Muscle layer of colon (tissue), 2 donors: Measurements from ENCODE around the gene RNF212.

Experiments
- H3K27ac ChIP-seq: one replicate; pipeline ENCODE4 v1.7.0; 2013; ENCODE audit warnings: low read depth, mild to moderate bottlenecking, low read length, moderate library complexity
- H3K27me3 ChIP-seq, 2 donors: one replicate each; pipeline ENCODE4 v1.7.0; 2013; ENCODE audit warnings: low read length in 2 of 2, mild to moderate bottlenecking in 2 of 2; ENCODE audit not compliant: insufficient read depth in 2 of 2, control insufficient read depth in 1 of 2
- H3K36me3 ChIP-seq: one replicate; pipeline ENCODE4 v1.7.0; 2013; ENCODE audit warnings: mild to moderate bottlenecking, low read length; ENCODE audit not compliant: insufficient read depth
- H3K4me1 ChIP-seq: one replicate; pipeline ENCODE4 v1.7.0; 2013; ENCODE audit warnings: mild to moderate bottlenecking, low read length; ENCODE audit not compliant: insufficient read depth
- H3K4me3 ChIP-seq, 2 donors: one replicate each; pipeline ENCODE4 v1.7.0; 2013; ENCODE audit warnings: low read length in 2 of 2, low read depth in 1 of 2, mild to moderate bottlenecking in 1 of 2, moderate library complexity in 1 of 2
- H3K9ac ChIP-seq: one replicate; pipeline ENCODE4 v1.7.0; 2013; ENCODE audit warnings: low read length
- H3K9me3 ChIP-seq: one replicate; pipeline ENCODE4 v1.7.0; 2013; ENCODE audit warnings: mild to moderate bottlenecking, low read length
- donor health status: abdominal sarcoma.
- donor health status: Adenocarcinoma of cecum.

Gene RNF212

GRCh38 chr4:1097553-1097952 is 15.8 kb downstream of the RNF212 start:
- no peak overlapping the region for H3K4me3 ChIP-seq
- H3K36me3 ChIP-seq = no peaks in the 10 kb centered on the region
- H3K4me1 ChIP-seq = no peaks in the 10 kb centered on the region
- H3K9ac ChIP-seq = no peak overlapping the region
- H3K27ac ChIP-seq = no peak overlapping the region
- no peaks in the 10 kb centered on the region for H3K27me3 ChIP-seq
- H3K9me3 ChIP-seq = no peaks in the 10 kb centered on the region

- no peak overlapping the region for H3K4me3 ChIP-seq
- no peak overlapping the region for H3K9ac ChIP-seq
- H3K36me3 ChIP-seq = no peaks in the 10 kb centered on the region
- no peaks in the 10 kb centered on the region for H3K27me3 ChIP-seq
- H3K9me3 ChIP-seq = no peaks in the 10 kb centered on the region
- H3K27ac ChIP-seq = no peak overlapping the region
- H3K4me1 ChIP-seq = no peaks in the 10 kb centered on the region
These were observed 16.5 kb downstream of the RNF212 start for GRCh38 chr4:1096841-1097240.

GRCh38 chr4:1094336-1094690 is 19.1 kb downstream of the RNF212 start:
- no peak overlapping the region for H3K4me3 ChIP-seq
- no peaks in the 10 kb centered on the region for H3K36me3 ChIP-seq
- no peaks in the 10 kb centered on the region for H3K27me3 ChIP-seq
- no peaks in the 10 kb centered on the region for H3K9me3 ChIP-seq
- no peaks in the 10 kb centered on the region for H3K4me1 ChIP-seq
- no peak overlapping the region for H3K9ac ChIP-seq
- no peak overlapping the region for H3K27ac ChIP-seq

- Histone ChIP-seq H3K27me3 (no peaks in the 10 kb centered on the region), H3K9me3 (no peaks in the 10 kb centered on the region), H3K9ac (no peak overlapping the region), H3K36me3 (no peaks in the 10 kb centered on the region), H3K4me3 (no peak overlapping the region), H3K4me1 (no peaks in the 10 kb centered on the region), H3K27ac (no peak overlapping the region)
These were observed 19.7 kb downstream of the RNF212 start for GRCh38 chr4:1093391-1094335.

GRCh38 chr4:1092983-1093361 is 20.4 kb downstream of the RNF212 start:
- H3K36me3 ChIP-seq = no peaks in the 10 kb centered on the region
- no peak overlapping the region for H3K27ac ChIP-seq
- H3K9ac ChIP-seq = no peak overlapping the region
- no peaks in the 10 kb centered on the region for H3K9me3 ChIP-seq
- H3K4me3 ChIP-seq = no peak overlapping the region
- no peaks in the 10 kb centered on the region for H3K27me3 ChIP-seq
- H3K4me1 ChIP-seq = no peaks in the 10 kb centered on the region

- no peaks in the 10 kb centered on the region for H3K4me1 ChIP-seq
- H3K27ac ChIP-seq = no peak overlapping the region
- H3K36me3 ChIP-seq = no peaks in the 10 kb centered on the region
- no peaks in the 10 kb centered on the region for H3K9me3 ChIP-seq
- no peaks in the 10 kb centered on the region for H3K27me3 ChIP-seq
- no peak overlapping the region for H3K4me3 ChIP-seq
- H3K9ac ChIP-seq = no peak overlapping the region
These were observed 21.1 kb downstream of the RNF212 start for GRCh38 chr4:1092026-1092982.

- Histone ChIP-seq H3K27ac (no peak overlapping the region), H3K36me3 (no peaks in the 10 kb centered on the region), H3K4me3 (no peak overlapping the region), H3K27me3 (no peaks in the 10 kb centered on the region), H3K9me3 (no peaks in the 10 kb centered on the region), H3K9ac (no peak overlapping the region), H3K4me1 (no peaks in the 10 kb centered on the region)
These were observed 21.8 kb downstream of the RNF212 start for GRCh38 chr4:1091561-1091995.

- Histone ChIP-seq H3K9me3 (no peaks in the 10 kb centered on the region), H3K4me1 (no peaks in the 10 kb centered on the region), H3K27me3 (no peaks in the 10 kb centered on the region), H3K9ac (no peak overlapping the region), H3K4me3 (no peak overlapping the region), H3K27ac (no peak overlapping the region), H3K36me3 (no peaks in the 10 kb centered on the region)
These were observed 22.6 kb downstream of the RNF212 start for GRCh38 chr4:1090465-1091440.

- H3K4me3 ChIP-seq = no peak overlapping the region
- no peak overlapping the region for H3K9ac ChIP-seq
- H3K27ac ChIP-seq = no peak overlapping the region
- H3K4me1 ChIP-seq = no peaks in the 10 kb centered on the region
- H3K36me3 ChIP-seq = no peaks in the 10 kb centered on the region
- H3K27me3 ChIP-seq = peaks cover 0 to 1% of the 10 kb centered on the region in 2 donors
- no peaks in the 10 kb centered on the region for H3K9me3 ChIP-seq
These were observed 23.3 kb downstream of the RNF212 start for GRCh38 chr4:1090036-1090435.

GRCh38 chr4:1087371-1087770 is 26.0 kb downstream of the RNF212 start:
- H3K27ac ChIP-seq = no peak overlapping the region
- H3K36me3 ChIP-seq = no peaks in the 10 kb centered on the region
- H3K27me3 ChIP-seq = peaks cover 0 to 4% of the 10 kb centered on the region in 2 donors
- no peak overlapping the region for H3K4me3 ChIP-seq
- no peak overlapping the region for H3K9ac ChIP-seq
- no peaks in the 10 kb centered on the region for H3K9me3 ChIP-seq
- H3K4me1 ChIP-seq = no peaks in the 10 kb centered on the region
